ENCODE results near the gene SGO2.

Gene SGO2

GRCh38 chr2:200525882-200526651, at the start of gene SGO2:
TSS of gene SGO2 (plus strand) at chr2:200526207. CDS start at chr2:200532976, 6,769 bp downstream.
- peak within 1 kb of the TSS; percentile 96 to 97 for H3K4me3 ChIP-seq (ENCODE audit: low read depth in 1 of 2, low read length in 2 of 2)
- peaks cover 14 to 28% of the 10 kb centered on the region in 2 donors for H3K4me1 ChIP-seq (ENCODE audit: control insufficient read depth in 1 of 2, insufficient read depth in 2 of 2, low read length in 2 of 2)
- H3K9ac ChIP-seq (ENCODE audit: low read depth in 1 of 2, low read length in 2 of 2), result peak within 1 kb of the TSS; percentile 60 to 76
- no peak within 1 kb of the TSS for H3K27ac ChIP-seq (ENCODE audit: low read depth, low read length)
- no peaks in the 10 kb centered on the region for H3K9me3 ChIP-seq (ENCODE audit: control insufficient read depth in 1 of 2, low read length in 2 of 2)
- no peaks in the 10 kb centered on the region for H3K27me3 ChIP-seq (ENCODE audit: control insufficient read depth in 1 of 2, insufficient read depth in 2 of 2, low read length in 2 of 2)
- H3K36me3 ChIP-seq (ENCODE audit: control insufficient read depth in 1 of 2, insufficient read depth in 2 of 2, low read length in 2 of 2), result no peaks in the 10 kb centered on the region

GRCh38 chr2:200476836-200477235, 49.2 kb upstream of the SGO2 start:
- Histone ChIP-seq H3K36me3 (ENCODE audit: control insufficient read depth in 1 of 2, insufficient read depth in 2 of 2, low read length in 2 of 2) (peaks cover 21 to 55% of the 10 kb centered on the region in 2 donors), H3K9ac (ENCODE audit: low read depth in 1 of 2, low read length in 2 of 2) (no peak overlapping the region), H3K4me1 (ENCODE audit: control insufficient read depth in 1 of 2, insufficient read depth in 2 of 2, low read length in 2 of 2) (no peaks in the 10 kb centered on the region), H3K4me3 (ENCODE audit: low read depth in 1 of 2, low read length in 2 of 2) (no peak overlapping the region), H3K9me3 (ENCODE audit: control insufficient read depth in 1 of 2, low read length in 2 of 2) (no peaks in the 10 kb centered on the region), H3K27me3 (ENCODE audit: control insufficient read depth in 1 of 2, insufficient read depth in 2 of 2, low read length in 2 of 2) (no peaks in the 10 kb centered on the region), H3K27ac (ENCODE audit: low read depth, low read length) (no peak overlapping the region)

GRCh38 chr2:200477667-200478131, 48.3 kb upstream of the SGO2 start:
- Histone ChIP-seq H3K36me3 (ENCODE audit: control insufficient read depth in 1 of 2, insufficient read depth in 2 of 2, low read length in 2 of 2) (peaks cover 15 to 48% of the 10 kb centered on the region in 2 donors), H3K27ac (ENCODE audit: low read depth, low read length) (no peak overlapping the region), H3K9ac (ENCODE audit: low read depth in 1 of 2, low read length in 2 of 2) (no peak overlapping the region), H3K4me3 (ENCODE audit: low read depth in 1 of 2, low read length in 2 of 2) (no peak overlapping the region), H3K4me1 (ENCODE audit: control insufficient read depth in 1 of 2, insufficient read depth in 2 of 2, low read length in 2 of 2) (no peaks in the 10 kb centered on the region), H3K27me3 (ENCODE audit: control insufficient read depth in 1 of 2, insufficient read depth in 2 of 2, low read length in 2 of 2) (no peaks in the 10 kb centered on the region), H3K9me3 (ENCODE audit: control insufficient read depth in 1 of 2, low read length in 2 of 2) (no peaks in the 10 kb centered on the region)

GRCh38 chr2:200479692-200480265, 46.2 kb upstream of the SGO2 start:
- H3K9ac ChIP-seq (ENCODE audit: low read depth in 1 of 2, low read length in 2 of 2), result no peak overlapping the region
- no peak overlapping the region for H3K27ac ChIP-seq (ENCODE audit: low read depth, low read length)
- H3K4me1 ChIP-seq (ENCODE audit: control insufficient read depth in 1 of 2, insufficient read depth in 2 of 2, low read length in 2 of 2), result peaks cover 0 to 9% of the 10 kb centered on the region in 2 donors
- H3K36me3 ChIP-seq (ENCODE audit: control insufficient read depth in 1 of 2, insufficient read depth in 2 of 2, low read length in 2 of 2), result peaks cover 6 to 35% of the 10 kb centered on the region in 2 donors
- H3K4me3 ChIP-seq (ENCODE audit: low read depth in 1 of 2, low read length in 2 of 2), result no peak overlapping the region
- H3K9me3 ChIP-seq (ENCODE audit: control insufficient read depth in 1 of 2, low read length in 2 of 2), result no peaks in the 10 kb centered on the region
- H3K27me3 ChIP-seq (ENCODE audit: control insufficient read depth in 1 of 2, insufficient read depth in 2 of 2, low read length in 2 of 2), result no peaks in the 10 kb centered on the region

GRCh38 chr2:200482194-200482593, 43.8 kb upstream of the SGO2 start:
- H3K4me3 ChIP-seq (ENCODE audit: low read depth in 1 of 2, low read length in 2 of 2), result no peak overlapping the region
- H3K4me1 ChIP-seq (ENCODE audit: control insufficient read depth in 1 of 2, insufficient read depth in 2 of 2, low read length in 2 of 2), result peaks cover 0 to 9% of the 10 kb centered on the region in 2 donors
- H3K9me3 ChIP-seq (ENCODE audit: control insufficient read depth in 1 of 2, low read length in 2 of 2), result no peaks in the 10 kb centered on the region
- H3K9ac ChIP-seq (ENCODE audit: low read depth in 1 of 2, low read length in 2 of 2), result no peak overlapping the region
- H3K27me3 ChIP-seq (ENCODE audit: control insufficient read depth in 1 of 2, insufficient read depth in 2 of 2, low read length in 2 of 2), result no peaks in the 10 kb centered on the region
- no peak overlapping the region for H3K27ac ChIP-seq (ENCODE audit: low read depth, low read length)
- peaks cover 4 to 18% of the 10 kb centered on the region in 2 donors for H3K36me3 ChIP-seq (ENCODE audit: control insufficient read depth in 1 of 2, insufficient read depth in 2 of 2, low read length in 2 of 2)

- no peaks in the 10 kb centered on the region for H3K27me3 ChIP-seq (ENCODE audit: control insufficient read depth in 1 of 2, insufficient read depth in 2 of 2, low read length in 2 of 2)
- H3K9me3 ChIP-seq (ENCODE audit: control insufficient read depth in 1 of 2, low read length in 2 of 2), result no peaks in the 10 kb centered on the region
Measured at GRCh38 chr2:200483729-200484198, 42.2 kb upstream of the SGO2 start.

GRCh38 chr2:200484934-200485333, 41.1 kb upstream of the SGO2 start:
- no peaks in the 10 kb centered on the region for H3K9me3 ChIP-seq (ENCODE audit: control insufficient read depth in 1 of 2, low read length in 2 of 2)
- H3K9ac ChIP-seq (ENCODE audit: low read depth in 1 of 2, low read length in 2 of 2), result no peak overlapping the region
- peaks cover 5 to 6% of the 10 kb centered on the region in 2 donors for H3K36me3 ChIP-seq (ENCODE audit: control insufficient read depth in 1 of 2, insufficient read depth in 2 of 2, low read length in 2 of 2)
- no peaks in the 10 kb centered on the region for H3K27me3 ChIP-seq (ENCODE audit: control insufficient read depth in 1 of 2, insufficient read depth in 2 of 2, low read length in 2 of 2)
- H3K4me3 ChIP-seq (ENCODE audit: low read depth in 1 of 2, low read length in 2 of 2), result no peak overlapping the region
- peaks cover 0 to 9% of the 10 kb centered on the region in 2 donors for H3K4me1 ChIP-seq (ENCODE audit: control insufficient read depth in 1 of 2, insufficient read depth in 2 of 2, low read length in 2 of 2)
- H3K27ac ChIP-seq (ENCODE audit: low read depth, low read length), result no peak overlapping the region

More at GRCh38 chr2:200483729-200484198, 42.2 kb upstream of the SGO2 start:
- Histone ChIP-seq H3K36me3 (ENCODE audit: control insufficient read depth in 1 of 2, insufficient read depth in 2 of 2, low read length in 2 of 2) (peaks cover 0 to 6% of the 10 kb centered on the region in 2 donors), H3K4me1 (ENCODE audit: control insufficient read depth in 1 of 2, insufficient read depth in 2 of 2, low read length in 2 of 2) (peaks cover 0 to 9% of the 10 kb centered on the region in 2 donors), H3K9ac (ENCODE audit: low read depth in 1 of 2, low read length in 2 of 2) (no peak overlapping the region), H3K27ac (ENCODE audit: low read depth, low read length) (no peak overlapping the region), H3K4me3 (ENCODE audit: low read depth in 1 of 2, low read length in 2 of 2) (no peak overlapping the region)

- Histone ChIP-seq H3K27me3 (ENCODE audit: control insufficient read depth in 1 of 2, insufficient read depth in 2 of 2, low read length in 2 of 2) (no peaks in the 10 kb centered on the region), H3K27ac (ENCODE audit: low read depth, low read length) (no peak overlapping the region), H3K36me3 (ENCODE audit: control insufficient read depth in 1 of 2, insufficient read depth in 2 of 2, low read length in 2 of 2) (peaks cover 11 to 20% of the 10 kb centered on the region in 2 donors), H3K9ac (ENCODE audit: low read depth in 1 of 2, low read length in 2 of 2) (no peak overlapping the region), H3K9me3 (ENCODE audit: control insufficient read depth in 1 of 2, low read length in 2 of 2) (no peaks in the 10 kb centered on the region), H3K4me3 (ENCODE audit: low read depth in 1 of 2, low read length in 2 of 2) (no peak overlapping the region), H3K4me1 (ENCODE audit: control insufficient read depth in 1 of 2, insufficient read depth in 2 of 2, low read length in 2 of 2) (peaks cover 0 to 9% of the 10 kb centered on the region in 2 donors)
Measured at GRCh38 chr2:200486529-200486928, 39.5 kb upstream of the SGO2 start.

GRCh38 chr2:200488169-200488568, 37.8 kb upstream of the SGO2 start:
- no peaks in the 10 kb centered on the region for H3K27me3 ChIP-seq (ENCODE audit: control insufficient read depth in 1 of 2, insufficient read depth in 2 of 2, low read length in 2 of 2)

GRCh38 chr2:200490001-200490400, 36.0 kb upstream of the SGO2 start:
- no peak overlapping the region for H3K9ac ChIP-seq (ENCODE audit: low read depth in 1 of 2, low read length in 2 of 2)
- H3K4me3 ChIP-seq (ENCODE audit: low read depth in 1 of 2, low read length in 2 of 2), result no peak overlapping the region
- peaks cover 11 to 48% of the 10 kb centered on the region in 2 donors for H3K36me3 ChIP-seq (ENCODE audit: control insufficient read depth in 1 of 2, insufficient read depth in 2 of 2, low read length in 2 of 2)
- H3K9me3 ChIP-seq (ENCODE audit: control insufficient read depth in 1 of 2, low read length in 2 of 2), result no peaks in the 10 kb centered on the region
- H3K4me1 ChIP-seq (ENCODE audit: control insufficient read depth in 1 of 2, insufficient read depth in 2 of 2, low read length in 2 of 2), result no peaks in the 10 kb centered on the region
- H3K27ac ChIP-seq (ENCODE audit: low read depth, low read length), result no peak overlapping the region
- H3K27me3 ChIP-seq (ENCODE audit: control insufficient read depth in 1 of 2, insufficient read depth in 2 of 2, low read length in 2 of 2), result no peaks in the 10 kb centered on the region

More at GRCh38 chr2:200488169-200488568, 37.8 kb upstream of the SGO2 start:
- no peak overlapping the region for H3K27ac ChIP-seq (ENCODE audit: low read depth, low read length)
- no peak overlapping the region for H3K4me3 ChIP-seq (ENCODE audit: low read depth in 1 of 2, low read length in 2 of 2)
- H3K36me3 ChIP-seq (ENCODE audit: control insufficient read depth in 1 of 2, insufficient read depth in 2 of 2, low read length in 2 of 2), result peaks cover 11 to 31% of the 10 kb centered on the region in 2 donors
- H3K9me3 ChIP-seq (ENCODE audit: control insufficient read depth in 1 of 2, low read length in 2 of 2), result no peaks in the 10 kb centered on the region
- H3K9ac ChIP-seq (ENCODE audit: low read depth in 1 of 2, low read length in 2 of 2), result no peak overlapping the region
- peaks cover 0 to 9% of the 10 kb centered on the region in 2 donors for H3K4me1 ChIP-seq (ENCODE audit: control insufficient read depth in 1 of 2, insufficient read depth in 2 of 2, low read length in 2 of 2)

All from duodenal mucosa (tissue), 2 donors.